DMS79 (cell line): ENCODE results near the gene MYO10.

Experiments used
- DNase-seq: peaks from one replicate; lab custom pipeline; 2025; lab: John Stamatoyannopoulos, UW

Gene MYO10

GRCh38 chr5:16617274-16617968, 318.7 kb downstream of the MYO10 start:
- DNase-seq = no peak

GRCh38 chr5:16616536-16617273, 319.4 kb downstream of the MYO10 start, which contains the start of gene RETREG1:
Gene RETREG1, minus strand, starts transcription at chr5:16616997. Its CDS starts 26 bp downstream, at chr5:16616971.
- no peak for DNase-seq

- DNase-seq = no peak
Observed at GRCh38 chr5:16615741-16616535, 320.1 kb downstream of the MYO10 start.

- no peak for DNase-seq
Observed at GRCh38 chr5:16612007-16612406, 324.1 kb downstream of the MYO10 start.
